HG02759 (cell line): ENCODE data around the gene TRIM42.
A peak's percentile ranks its signal among the peaks of the same experiment; 100 is the strongest.

Source experiments
- ATAC-seq: cut with Tn5 transposase; IDR thresholded peaks from one replicate; pipeline ENCODE4 v1.9.1; 2021; ENCODE audit warnings: mild to moderate bottlenecking, moderate library complexity; ENCODE audit not compliant: unreplicated experiment

The TRIM42 gene

DNA sequence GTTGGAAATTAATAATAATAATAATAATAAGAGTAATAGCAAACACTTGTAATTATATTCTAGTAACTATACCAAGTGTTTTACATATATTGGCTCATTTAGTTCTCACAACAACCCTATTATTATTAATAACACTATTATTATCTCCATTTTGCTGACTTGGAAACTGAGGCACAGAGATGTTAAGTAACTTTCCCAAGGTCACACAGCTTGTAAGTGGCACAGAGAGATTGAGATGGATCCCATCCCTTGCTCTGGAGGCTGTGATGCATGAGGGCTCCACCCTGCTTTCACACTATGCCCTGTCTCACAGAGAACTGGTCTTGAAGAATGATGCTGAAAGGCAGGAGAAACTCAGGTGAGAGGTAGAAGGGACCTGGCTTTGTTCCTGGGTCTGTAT lies 31.9 kb downstream of the TRIM42 start:
- no peak for ATAC-seq

DNA sequence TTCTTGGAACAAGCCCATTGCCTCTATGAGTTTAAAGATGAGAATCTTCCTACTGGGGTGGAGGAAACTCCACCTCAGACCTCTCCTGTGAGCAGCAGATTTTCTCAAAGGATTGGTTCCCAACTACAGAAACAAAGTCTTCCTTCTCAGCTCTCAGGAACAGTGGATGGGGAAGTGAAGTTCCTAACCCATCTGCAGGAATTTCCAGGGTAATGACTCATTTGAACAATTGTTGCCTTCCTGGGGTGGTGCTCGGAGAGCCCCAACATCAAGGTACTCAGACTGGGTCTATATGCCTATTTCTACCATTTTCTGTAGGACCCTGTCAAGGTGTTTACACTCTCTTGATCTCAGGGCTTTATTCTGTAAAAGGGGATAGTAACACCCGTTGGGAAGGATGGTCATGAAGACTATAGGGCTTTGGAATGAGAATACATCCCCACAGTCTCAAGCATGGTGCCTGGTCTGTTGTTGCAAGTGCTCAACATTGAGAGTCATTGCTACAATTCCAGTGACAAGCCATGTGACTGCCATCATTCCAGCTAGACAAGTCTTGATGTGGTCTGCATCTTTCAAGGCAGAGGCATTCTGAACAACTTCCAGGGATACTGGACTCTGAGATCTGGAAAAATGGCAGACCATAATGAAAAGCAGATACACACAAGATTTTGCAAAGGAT lies 33.0 kb downstream of the TRIM42 start:
- no peak for ATAC-seq

DNA sequence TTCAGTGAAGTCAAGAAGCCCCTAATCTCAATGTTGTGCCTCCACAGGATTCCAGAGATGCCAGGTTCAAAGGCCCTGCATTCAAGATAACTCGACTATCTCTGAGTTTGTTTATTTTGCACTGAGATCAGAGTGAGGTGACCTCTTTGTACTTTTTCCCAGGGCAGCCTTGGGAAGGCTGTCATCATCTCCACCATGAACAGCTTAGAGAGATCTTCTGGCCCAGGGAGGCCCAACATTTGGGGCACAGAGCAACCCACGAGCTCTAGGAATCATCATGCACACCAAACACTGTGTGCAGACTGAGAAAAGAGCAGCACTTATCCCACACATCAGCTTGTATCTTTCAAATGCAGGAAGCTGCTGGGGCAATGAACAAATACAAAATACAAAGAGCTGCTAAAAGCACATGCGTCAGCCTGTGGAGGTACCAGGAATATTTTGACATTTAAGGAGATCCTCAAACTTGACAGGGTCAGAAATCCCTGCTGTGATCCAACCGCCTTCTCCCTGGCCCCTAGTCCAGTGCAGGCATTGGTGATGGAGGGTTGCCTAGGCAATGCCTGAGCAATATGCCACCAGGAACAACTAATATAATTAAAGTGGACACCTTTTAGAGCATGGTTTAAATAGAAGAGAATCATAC lies 33.6 kb downstream of the TRIM42 start:
- ATAC-seq = no peak

DNA sequence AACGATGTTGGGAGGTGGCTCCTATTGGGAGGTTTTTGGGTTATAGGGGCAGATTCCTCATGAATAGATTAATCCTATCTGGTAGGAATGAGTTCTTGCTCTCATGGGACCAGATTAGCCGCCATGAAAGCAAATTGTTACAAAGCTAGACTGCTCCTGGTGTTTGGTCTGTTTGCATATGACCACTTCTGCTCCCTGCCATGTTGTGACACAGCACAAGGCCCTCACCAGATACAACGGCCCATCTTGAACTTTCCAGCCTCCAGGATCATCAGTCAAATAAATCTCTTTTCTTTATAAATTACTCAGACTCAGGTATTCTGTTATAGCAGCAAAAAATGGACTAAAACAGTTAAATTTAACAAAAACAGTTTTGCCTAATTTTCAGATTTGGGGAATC lies 34.4 kb downstream of the TRIM42 start:
- no peak for ATAC-seq

DNA sequence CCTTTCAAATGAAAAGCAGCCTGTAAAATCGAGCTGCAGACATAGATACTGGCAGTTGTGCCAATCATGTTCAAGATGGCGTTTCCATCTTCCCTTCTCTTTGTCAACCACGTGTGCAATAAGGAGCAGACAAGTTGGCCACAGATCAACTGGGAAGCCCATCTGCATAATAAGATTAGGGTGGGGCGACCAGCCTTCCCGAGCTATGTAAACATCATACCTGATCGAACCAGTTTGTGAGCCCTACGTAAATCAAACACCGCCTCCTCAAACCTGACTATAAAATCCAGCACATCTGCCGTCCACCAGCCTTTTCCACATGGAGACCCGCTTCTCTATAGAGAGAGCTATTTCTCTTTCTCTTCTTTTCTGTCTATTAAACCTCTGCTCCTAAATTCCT lies 37.2 kb downstream of the TRIM42 start:
- no peak for ATAC-seq

DNA sequence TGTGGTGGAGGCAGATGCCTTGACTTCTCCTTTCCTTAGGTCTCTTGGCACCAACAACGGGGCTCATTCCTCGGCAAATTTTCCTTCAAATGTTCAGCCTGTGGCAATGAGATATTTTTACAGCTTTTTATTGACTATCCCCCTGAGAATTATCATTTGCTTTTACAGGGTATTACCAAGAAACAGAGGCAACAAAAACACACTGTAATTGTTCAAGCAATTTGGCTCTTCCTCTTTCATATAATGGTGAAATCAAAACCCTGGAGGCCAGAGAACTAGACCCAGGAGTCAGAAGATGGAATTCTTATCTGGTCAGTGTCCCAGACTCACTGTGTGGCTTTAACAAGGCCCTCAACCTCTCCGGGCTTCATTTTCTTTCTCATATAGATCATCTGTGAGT lies 40.1 kb downstream of the TRIM42 start:
- no peak for ATAC-seq

DNA sequence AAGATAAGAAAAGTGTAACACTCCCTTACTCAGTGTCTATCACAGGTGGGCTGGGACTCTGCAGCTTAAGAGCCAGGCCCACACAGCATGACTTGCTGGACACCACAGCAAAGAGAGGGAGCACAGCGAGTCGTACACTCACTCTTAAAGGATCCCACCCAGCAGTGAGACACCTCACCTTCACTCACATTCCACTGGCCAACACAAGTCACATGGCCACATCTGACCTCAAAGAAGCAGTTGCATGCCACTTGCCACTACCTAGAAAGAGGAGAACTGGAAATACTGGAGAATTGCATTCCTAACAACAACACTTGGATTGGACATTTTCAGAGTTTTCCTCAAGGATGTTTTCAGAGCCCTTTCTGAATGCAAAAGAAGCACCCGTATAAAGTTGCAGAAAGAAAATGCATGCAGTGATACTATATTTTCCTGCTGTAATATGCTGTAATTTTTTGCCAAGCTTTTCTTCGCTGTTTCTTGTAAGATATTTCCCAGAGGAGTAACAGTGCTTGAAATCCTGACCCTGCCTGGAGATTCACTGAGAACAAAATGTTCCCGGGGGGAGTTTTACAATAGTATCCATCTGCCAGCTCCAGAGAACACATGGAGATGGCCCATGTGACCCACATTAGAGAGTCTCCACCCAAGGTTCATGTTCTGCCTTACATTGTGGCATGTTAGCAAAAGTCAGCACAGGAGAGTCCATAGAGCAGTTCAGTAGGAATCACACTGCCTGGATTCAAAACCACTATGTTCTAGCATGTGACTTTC lies 42.2 kb downstream of the TRIM42 start:
- ATAC-seq = no peak

DNA sequence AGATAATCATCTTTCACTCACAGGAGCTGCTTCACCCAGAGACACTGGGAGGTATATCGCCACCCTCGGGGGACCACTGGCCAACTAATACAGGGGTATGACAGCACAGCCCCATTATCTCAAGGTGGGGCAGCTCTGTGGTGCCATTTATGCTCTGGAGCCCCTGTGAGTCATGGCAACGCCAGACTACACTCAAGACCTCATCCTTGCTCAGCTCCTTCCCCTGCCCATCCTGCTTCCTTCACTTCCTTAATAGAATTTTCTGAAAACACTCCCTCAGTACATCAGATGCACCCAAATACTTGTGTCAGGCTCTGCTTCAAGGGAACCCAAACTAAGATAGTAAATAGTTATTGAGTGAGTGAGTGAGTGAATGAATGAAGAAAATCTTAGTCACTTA lies 45.7 kb downstream of the TRIM42 start:
- ATAC-seq = no peak

DNA sequence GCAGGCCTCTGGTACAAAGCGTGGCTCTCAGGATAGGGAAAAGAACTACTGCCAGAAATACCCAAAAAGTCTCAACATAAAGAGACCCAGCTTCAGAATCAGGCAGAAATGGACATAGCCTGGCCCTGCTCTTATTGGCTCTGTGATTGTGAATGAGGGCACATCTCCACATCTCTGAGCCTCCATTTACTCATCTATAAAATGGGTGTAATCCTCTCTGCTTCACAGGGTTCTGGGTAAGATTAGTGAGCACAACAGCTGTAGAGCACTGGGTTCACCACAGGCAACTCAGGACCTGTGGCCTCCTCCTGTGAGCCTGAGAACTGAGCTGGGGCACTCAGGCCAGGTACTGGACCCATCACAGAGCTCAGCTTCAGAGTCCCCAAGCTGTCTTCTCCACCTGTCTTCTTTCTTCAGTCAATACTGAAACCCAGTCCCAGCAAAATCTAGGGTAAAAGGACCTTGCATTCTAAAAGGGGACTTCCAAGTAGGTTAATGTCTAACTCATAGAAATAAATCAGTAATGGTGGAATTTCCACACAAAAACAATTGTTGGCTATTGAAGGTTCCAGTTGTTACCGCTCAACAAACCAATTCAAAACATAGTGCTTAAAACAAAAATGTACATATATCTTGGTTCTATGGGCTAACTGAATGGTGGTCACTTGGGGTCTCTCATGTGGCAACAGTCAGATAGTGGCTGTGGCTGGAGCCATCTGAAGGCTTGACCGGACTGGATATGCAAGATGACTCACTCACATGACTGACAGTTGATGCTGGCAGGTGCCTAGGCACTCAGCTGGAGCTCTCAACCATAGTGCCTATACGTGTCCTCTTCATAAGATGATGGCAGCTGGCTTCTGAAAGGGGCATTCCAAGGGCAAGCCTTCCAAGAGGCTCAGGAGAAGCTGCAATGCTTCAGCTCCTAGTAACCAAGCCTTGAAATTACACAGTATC lies 47.3 kb downstream of the TRIM42 start:
- peak; percentile 89 for ATAC-seq

DNA sequence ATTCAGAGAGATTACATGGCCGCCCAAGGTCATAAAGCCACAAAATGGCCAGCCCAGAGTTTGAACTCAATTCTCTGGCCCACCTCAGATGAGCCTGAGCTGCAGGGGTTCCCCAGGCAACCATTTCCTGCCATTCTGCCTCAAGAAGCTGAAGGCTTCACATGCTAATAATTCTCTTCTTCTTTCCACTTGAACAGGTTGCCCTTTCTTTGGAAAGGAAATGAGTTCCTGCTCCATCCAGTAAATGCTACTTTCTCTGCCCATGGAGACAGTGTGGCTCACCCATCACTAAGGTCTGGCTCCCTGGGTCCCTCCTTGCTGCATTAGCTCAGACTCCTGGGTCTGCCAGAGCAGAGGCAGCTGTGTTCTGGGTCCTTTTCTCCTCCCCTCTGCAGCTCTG lies 48.2 kb downstream of the TRIM42 start:
- ATAC-seq = no peak

DNA sequence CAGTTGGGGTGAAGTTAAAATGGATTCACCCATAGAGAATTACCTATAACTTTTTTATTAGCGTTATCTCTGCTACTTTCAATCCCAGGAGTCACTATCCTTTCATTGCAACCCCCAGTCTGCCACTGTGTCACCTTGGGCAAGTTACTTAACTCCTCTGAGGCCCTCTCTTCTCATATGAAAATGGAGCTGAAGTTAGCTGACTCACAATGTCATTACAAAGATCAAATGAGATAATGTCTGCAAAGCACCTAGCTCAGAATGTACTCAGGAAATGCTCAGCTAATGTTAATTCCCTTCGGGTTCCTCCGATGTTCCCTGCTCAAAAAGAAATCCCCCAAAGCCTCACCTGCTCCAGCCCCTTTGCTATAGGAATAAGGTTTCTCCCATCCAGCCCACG lies 50.0 kb downstream of the TRIM42 start:
- ATAC-seq = no peak

DNA sequence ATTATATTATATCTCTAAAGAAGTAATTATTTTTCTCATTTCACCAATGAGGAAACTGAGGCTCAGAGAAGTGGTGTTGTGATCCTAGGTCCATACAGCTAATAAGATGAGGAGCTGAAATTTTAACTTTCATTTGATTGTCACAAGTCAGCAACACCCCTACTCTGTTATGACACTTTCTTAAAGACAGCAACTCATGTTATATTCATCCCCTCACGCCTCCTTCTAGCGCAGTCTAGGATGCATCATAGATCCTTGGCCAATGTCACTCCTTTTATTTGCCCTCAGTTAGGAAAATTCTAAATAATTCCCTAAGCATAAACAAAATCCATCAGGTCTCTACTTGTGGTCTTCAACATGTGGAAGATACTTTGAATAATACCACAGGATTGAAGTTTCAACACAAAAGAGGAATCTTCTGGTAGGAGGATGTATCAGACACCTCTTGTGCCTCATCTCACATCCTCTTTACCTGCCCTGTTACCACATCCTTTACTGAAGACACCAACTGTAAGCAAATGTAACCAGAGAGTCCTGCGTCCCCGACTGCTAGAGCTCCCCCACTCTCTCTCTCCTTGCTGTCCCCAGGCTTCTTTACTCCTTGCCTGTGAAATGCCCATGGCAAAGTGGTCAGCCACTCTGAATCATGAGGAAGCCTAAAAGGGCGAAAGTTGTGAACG lies 53.7 kb downstream of the TRIM42 start:
- ATAC-seq = peak; percentile 84

DNA sequence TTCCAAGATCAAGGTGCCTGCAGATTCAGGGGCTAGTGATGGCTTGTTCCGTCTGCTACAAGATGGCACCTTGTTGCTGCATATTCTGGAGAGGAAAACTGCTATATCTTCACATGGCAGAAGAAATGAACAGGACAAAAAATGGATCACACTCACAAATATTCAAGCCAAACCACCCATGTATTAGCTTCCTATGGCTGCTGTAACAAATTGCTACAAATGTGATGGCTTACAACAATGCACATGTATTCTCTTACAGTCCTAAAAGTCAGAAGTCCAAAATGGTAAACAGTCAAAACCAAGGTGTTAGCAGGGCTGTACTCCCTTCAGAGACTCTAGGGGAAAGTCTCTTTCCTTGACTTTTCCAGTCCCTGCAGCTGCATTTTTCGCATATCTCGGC lies 55.8 kb downstream of the TRIM42 start:
- no peak for ATAC-seq

DNA sequence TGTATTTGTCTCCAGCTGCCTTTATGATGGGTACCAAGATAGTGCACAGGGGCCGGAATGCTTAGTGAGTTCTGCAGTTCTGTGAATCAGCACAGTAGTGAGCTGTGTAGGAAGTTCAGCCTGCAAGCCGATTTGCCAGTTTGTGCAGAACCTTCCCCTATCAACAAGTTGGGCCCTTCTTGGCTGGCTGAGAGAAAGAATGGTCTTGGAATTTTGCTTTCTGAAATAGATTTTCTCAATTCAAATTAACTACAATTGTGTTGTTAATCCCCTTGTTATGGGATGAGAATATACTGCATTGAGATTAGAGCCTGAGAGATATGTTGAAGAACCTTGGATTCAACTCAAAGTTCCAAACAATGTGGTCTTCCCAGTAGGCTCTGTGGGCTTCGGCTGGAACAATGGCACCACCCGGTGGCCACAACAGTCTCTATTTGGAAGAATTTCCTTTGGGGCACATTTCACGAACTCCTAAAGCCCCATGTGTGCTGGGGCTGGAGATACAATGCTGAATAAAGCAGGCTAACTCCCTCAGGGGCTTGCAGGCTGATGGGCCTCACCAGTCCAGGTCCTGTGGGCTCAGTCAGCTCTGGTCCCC lies 59.1 kb downstream of the TRIM42 start:
- peak; percentile 57 for ATAC-seq

DNA sequence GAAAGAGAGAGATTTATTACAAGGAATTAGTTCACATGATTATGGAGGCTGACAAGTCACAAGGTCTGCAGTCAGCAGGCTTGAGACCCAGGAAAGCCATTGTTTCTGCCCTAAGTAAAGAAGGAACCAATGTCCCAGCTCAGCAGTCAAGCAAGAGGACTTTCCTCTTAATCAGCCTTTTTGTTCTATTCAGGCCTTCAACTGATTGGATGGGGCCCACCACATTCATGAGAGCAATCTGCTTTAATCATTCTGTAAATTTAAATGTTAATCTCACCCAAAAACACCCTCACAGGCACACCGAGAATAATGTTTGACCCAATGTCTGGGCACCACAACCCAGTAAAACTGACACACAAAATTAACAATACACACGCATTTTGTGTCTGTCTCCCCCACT lies 64.3 kb downstream of the TRIM42 start:
- ATAC-seq = no peak

DNA sequence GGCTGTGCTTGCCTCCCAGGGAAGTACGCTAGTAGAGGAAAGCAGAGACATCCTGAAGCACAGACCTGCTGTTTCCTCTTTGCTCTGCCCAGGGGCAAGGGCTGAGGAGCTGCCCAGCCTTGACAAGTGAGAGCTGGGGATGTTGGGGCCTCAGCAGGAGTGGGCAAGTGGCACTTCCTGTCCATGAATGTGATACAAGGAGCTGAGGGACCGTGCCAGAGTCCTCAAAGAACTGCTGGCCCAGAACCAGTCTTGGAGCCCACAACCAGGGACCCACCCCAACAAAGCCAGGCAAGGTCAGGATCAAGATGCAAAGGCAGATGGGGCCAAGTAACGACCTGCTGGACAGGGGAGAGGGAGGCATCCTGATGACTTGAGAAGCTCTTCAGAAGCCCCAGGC lies 70.3 kb downstream of the TRIM42 start:
- no peak for ATAC-seq

DNA sequence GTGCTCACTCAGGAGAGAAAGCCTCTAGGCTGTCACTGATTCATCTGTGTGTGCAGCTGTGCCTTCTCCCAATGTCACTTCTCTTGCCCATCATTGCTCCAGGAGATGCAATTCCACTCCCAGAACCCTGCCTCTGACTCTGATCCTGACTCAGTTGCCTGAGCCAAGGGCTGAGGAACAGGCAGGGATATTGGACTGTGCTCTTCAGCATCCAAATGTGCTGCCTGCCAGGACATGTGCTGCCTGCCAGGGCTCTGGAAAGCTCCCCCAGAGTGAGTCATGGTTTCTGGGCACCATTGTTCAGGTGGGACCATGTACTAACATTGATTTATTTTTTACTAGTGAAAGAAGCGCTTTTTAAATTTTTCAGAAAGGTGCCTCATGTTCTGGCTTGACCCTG lies 71.0 kb downstream of the TRIM42 start:
- no peak for ATAC-seq
